ENCODE data around the gene THAP4.

DNA sequence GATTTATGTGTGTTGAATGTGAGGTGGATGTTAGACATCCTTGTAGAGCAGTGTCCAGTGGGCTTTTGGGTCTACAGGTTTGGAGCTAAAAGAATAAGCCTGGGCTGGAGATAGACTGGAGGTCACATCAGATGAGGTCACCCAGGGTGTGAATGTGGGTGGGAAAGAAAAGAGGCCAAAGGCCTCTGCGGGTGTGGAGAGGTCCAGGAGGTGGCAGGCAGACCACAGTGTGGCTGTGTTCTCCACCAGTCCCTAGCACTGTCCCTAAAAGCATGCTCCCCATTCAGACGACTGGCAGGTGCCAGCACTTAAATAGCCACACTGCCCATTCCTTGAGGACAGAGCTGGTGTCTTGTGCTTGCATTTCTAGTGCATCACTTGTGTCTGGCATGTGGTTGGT lies 4.7 kb upstream of the THAP4 start:
- TF ChIP-seq EZH2 (IDR thresholded peaks at IDR 0.05; ENCODE audit: insufficient read depth, low read length), result no peak
- TF ChIP-seq, protein P1, sequence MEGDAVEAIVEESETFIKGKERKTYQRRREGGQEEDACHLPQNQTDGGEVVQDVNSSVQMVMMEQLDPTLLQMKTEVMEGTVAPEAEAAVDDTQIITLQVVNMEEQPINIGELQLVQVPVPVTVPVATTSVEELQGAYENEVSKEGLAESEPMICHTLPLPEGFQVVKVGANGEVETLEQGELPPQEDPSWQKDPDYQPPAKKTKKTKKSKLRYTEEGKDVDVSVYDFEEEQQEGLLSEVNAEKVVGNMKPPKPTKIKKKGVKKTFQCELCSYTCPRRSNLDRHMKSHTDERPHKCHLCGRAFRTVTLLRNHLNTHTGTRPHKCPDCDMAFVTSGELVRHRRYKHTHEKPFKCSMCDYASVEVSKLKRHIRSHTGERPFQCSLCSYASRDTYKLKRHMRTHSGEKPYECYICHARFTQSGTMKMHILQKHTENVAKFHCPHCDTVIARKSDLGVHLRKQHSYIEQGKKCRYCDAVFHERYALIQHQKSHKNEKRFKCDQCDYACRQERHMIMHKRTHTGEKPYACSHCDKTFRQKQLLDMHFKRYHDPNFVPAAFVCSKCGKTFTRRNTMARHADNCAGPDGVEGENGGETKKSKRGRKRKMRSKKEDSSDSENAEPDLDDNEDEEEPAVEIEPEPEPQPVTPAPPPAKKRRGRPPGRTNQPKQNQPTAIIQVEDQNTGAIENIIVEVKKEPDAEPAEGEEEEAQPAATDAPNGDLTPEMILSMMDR (IDR thresholded peaks at IDR 0.05; ENCODE audit: insufficient read depth, low read depth, low read length), result no peak
